ENCODE measurements around the gene LCNL1.

LCNL1 gene

GRCh38 chr9:136953771-136954269 lies 29.0 kb upstream of the LCNL1 start:
- H3K4me1 ChIP-seq (ENCODE audit: insufficient read depth, poor library complexity, severe bottlenecking): no peaks in the 10 kb centered on the region
- TF ChIP-seq, protein P1, sequence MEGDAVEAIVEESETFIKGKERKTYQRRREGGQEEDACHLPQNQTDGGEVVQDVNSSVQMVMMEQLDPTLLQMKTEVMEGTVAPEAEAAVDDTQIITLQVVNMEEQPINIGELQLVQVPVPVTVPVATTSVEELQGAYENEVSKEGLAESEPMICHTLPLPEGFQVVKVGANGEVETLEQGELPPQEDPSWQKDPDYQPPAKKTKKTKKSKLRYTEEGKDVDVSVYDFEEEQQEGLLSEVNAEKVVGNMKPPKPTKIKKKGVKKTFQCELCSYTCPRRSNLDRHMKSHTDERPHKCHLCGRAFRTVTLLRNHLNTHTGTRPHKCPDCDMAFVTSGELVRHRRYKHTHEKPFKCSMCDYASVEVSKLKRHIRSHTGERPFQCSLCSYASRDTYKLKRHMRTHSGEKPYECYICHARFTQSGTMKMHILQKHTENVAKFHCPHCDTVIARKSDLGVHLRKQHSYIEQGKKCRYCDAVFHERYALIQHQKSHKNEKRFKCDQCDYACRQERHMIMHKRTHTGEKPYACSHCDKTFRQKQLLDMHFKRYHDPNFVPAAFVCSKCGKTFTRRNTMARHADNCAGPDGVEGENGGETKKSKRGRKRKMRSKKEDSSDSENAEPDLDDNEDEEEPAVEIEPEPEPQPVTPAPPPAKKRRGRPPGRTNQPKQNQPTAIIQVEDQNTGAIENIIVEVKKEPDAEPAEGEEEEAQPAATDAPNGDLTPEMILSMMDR (IDR thresholded peaks at IDR 0.05; ENCODE audit: poor library complexity, severe bottlenecking): no peak
- no peaks in the 10 kb centered on the region for H3K9me3 ChIP-seq (ENCODE audit: severe bottlenecking)
- no peak for DNase-seq (ENCODE audit: low spot score)
- no peak overlapping the region for H3K27ac ChIP-seq (ENCODE audit: poor library complexity, severe bottlenecking)
- no peaks in the 10 kb centered on the region for H3K27me3 ChIP-seq (ENCODE audit: insufficient read depth, poor library complexity, severe bottlenecking)
- no peaks in the 10 kb centered on the region for H3K36me3 ChIP-seq (ENCODE audit: low read depth)
- H3K4me3 ChIP-seq (ENCODE audit: severe bottlenecking): no peak overlapping the region
- no peak for ATAC-seq (ENCODE audit: low read depth)

- H3K27me3 ChIP-seq (ENCODE audit: insufficient read depth, poor library complexity, severe bottlenecking): no peaks in the 10 kb centered on the region
- H3K36me3 ChIP-seq (ENCODE audit: low read depth): no peaks in the 10 kb centered on the region
- no peaks in the 10 kb centered on the region for H3K4me1 ChIP-seq (ENCODE audit: insufficient read depth, poor library complexity, severe bottlenecking)
- TF ChIP-seq, protein P1 (IDR thresholded peaks at IDR 0.05; ENCODE audit: poor library complexity, severe bottlenecking): no peak
- no peak overlapping the region for H3K4me3 ChIP-seq (ENCODE audit: severe bottlenecking)
- DNase-seq (ENCODE audit: low spot score) (no peak), ATAC-seq (ENCODE audit: low read depth) (no peak)
- no peak overlapping the region for H3K27ac ChIP-seq (ENCODE audit: poor library complexity, severe bottlenecking)
- H3K9me3 ChIP-seq (ENCODE audit: severe bottlenecking): no peaks in the 10 kb centered on the region
These were observed 28.3 kb upstream of the LCNL1 start for GRCh38 chr9:136954270-136955083.

GRCh38 chr9:136955202-136955942 lies 27.4 kb upstream of the LCNL1 start:
- Histone ChIP-seq H3K27me3 (ENCODE audit: insufficient read depth, poor library complexity, severe bottlenecking) (no peaks in the 10 kb centered on the region), H3K9me3 (ENCODE audit: severe bottlenecking) (no peaks in the 10 kb centered on the region), H3K27ac (ENCODE audit: poor library complexity, severe bottlenecking) (no peak overlapping the region), H3K4me3 (ENCODE audit: severe bottlenecking) (no peak overlapping the region), H3K4me1 (ENCODE audit: insufficient read depth, poor library complexity, severe bottlenecking) (no peaks in the 10 kb centered on the region), H3K36me3 (ENCODE audit: low read depth) (no peaks in the 10 kb centered on the region)
- ATAC-seq (ENCODE audit: low read depth) (no peak), DNase-seq (ENCODE audit: low spot score) (no peak)
- TF ChIP-seq, protein P1 (IDR thresholded peaks at IDR 0.05; ENCODE audit: poor library complexity, severe bottlenecking): no peak

GRCh38 chr9:136955943-136956335 lies 26.9 kb upstream of the LCNL1 start:
- H3K4me3 ChIP-seq (ENCODE audit: severe bottlenecking): no peak overlapping the region
- H3K27me3 ChIP-seq (ENCODE audit: insufficient read depth, poor library complexity, severe bottlenecking): no peaks in the 10 kb centered on the region
- H3K9me3 ChIP-seq (ENCODE audit: severe bottlenecking): no peaks in the 10 kb centered on the region
- ATAC-seq (ENCODE audit: low read depth) (no peak), DNase-seq (ENCODE audit: low spot score) (no peak)
- H3K27ac ChIP-seq (ENCODE audit: poor library complexity, severe bottlenecking): no peak overlapping the region
- TF ChIP-seq, protein P1 (IDR thresholded peaks at IDR 0.05; ENCODE audit: poor library complexity, severe bottlenecking): no peak
- no peaks in the 10 kb centered on the region for H3K36me3 ChIP-seq (ENCODE audit: low read depth)
- no peaks in the 10 kb centered on the region for H3K4me1 ChIP-seq (ENCODE audit: insufficient read depth, poor library complexity, severe bottlenecking)

All from RWPE2 (cell line).